ENCODE measurements around the gene PCBP1.
"Not testable (repeated sequence)": the region's sequence is repeated elsewhere in the genome, so short reads cannot be mapped to it uniquely, and the experiment has no call there.

PCBP1 gene

GRCh38 chr2:70098032-70098431, 10.8 kb downstream of the PCBP1 start:
- DNase-seq (ENCODE audit: low spot score) = no peak

DNA sequence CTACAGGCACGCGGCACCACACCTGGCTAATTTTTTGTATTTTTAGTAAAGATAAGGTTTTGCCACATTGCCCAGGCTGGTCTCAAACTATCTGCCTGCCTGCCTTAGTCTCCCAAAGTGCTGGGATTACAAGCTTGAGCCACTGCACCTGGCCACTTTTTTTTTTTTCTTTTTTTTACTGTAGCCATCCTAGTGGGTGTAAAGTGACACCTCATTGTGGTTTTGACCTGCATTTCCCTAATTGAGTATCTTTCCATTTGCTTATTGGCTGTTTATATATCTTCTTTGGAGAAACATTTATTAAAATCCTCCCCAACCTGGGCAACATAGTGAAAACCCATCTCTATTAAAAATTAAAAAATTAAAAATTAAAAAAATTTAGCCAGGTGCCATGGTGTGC, 12.0 kb downstream of the PCBP1 start:
- DNase-seq (ENCODE audit: low spot score) = no peak

- DNase-seq (ENCODE audit: low spot score) = no peak
Observed at GRCh38 chr2:70101174-70101573, 13.9 kb downstream of the PCBP1 start.

DNA sequence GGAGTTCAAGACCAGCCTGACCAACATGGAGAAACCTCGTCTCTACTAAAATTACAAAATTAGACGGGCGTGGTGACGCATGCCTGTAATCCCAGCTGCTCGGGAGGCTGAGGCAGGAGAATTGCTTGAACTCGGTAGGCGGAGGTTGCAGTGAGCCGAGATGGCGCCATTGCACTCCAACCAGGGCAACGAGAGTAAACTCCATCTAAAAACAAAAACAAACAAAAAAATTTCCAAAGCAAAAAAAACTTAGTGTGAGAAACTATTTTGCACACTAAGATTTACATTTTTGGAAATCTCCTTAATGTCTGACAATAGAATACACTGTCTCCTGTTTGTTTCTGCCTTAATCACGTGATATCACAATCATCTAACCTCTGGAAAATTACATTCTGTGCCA, 14.4 kb downstream of the PCBP1 start:
- not testable (repeated sequence) for DNase-seq (ENCODE audit: low spot score)

- DNase-seq (ENCODE audit: low spot score) = not testable (repeated sequence)
Observed at GRCh38 chr2:70102323-70102905, 15.1 kb downstream of the PCBP1 start.

- DNase-seq (ENCODE audit: low spot score) = no peak
Observed at GRCh38 chr2:70103531-70104061, 16.3 kb downstream of the PCBP1 start.

DNA sequence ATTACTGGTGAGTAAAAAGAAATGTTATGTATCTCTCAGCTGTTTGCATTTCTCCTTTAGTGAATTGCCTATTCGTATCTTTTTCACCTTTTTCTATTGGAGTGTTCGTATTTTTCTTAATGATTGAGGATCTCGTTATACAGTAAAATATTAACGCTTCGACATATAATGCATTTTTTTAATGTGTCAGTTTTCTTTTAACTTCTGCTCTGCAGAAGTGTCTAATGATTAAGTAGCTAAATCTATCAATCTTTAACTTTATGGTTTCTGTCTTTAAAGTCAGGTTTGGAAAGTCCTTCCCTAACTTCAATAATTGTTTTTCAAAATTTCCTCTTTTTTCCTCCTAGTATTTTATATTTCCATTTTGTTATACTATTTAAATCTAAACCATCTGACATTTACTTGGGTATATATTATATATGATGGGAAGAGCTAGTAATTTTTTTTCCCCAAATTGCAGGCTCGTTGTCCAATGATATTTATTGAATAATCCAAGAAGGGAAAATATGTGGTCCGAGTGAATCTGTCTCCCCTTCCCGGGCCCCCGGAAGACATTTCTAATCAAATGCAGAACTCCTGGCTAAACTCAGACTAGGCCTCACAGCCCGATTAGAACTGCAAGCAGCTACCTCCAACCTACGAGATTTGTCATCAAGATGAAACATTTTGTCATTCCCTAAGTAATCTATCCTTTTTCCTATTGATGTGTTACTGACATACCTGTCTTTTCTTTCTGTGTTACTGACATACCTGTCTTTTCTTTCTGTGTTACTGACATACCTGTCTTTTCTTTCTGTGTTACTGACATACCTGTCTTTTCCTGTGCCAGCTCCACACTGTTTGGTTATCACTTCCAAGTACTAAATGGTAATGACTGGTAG, 17.2 kb downstream of the PCBP1 start:
- DNase-seq (ENCODE audit: low spot score) = peak; percentile 88

DNA sequence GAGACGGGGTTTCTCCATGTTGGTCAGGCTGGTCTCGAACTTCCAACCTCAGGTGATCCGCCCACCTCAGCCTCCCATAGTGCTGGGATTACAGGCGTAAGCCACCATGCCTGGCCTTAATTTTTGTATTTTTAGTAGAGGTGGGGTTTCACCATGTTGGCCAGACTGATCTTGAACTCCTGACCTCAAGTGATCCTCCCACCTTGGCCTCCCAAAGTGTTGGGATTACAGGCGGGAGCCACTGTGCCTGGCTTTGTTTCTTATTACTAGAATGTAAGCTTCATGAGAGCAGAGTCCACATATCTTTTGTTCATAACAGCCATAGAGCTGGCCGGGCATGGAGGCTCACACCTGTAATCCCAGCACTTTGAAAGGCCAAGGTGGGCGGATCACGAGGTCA, 18.9 kb downstream of the PCBP1 start:
- not testable (repeated sequence) for DNase-seq (ENCODE audit: low spot score)

GRCh38 chr2:70110397-70110796, 23.1 kb downstream of the PCBP1 start:
- DNase-seq (ENCODE audit: low spot score) = not testable (repeated sequence)

DNA sequence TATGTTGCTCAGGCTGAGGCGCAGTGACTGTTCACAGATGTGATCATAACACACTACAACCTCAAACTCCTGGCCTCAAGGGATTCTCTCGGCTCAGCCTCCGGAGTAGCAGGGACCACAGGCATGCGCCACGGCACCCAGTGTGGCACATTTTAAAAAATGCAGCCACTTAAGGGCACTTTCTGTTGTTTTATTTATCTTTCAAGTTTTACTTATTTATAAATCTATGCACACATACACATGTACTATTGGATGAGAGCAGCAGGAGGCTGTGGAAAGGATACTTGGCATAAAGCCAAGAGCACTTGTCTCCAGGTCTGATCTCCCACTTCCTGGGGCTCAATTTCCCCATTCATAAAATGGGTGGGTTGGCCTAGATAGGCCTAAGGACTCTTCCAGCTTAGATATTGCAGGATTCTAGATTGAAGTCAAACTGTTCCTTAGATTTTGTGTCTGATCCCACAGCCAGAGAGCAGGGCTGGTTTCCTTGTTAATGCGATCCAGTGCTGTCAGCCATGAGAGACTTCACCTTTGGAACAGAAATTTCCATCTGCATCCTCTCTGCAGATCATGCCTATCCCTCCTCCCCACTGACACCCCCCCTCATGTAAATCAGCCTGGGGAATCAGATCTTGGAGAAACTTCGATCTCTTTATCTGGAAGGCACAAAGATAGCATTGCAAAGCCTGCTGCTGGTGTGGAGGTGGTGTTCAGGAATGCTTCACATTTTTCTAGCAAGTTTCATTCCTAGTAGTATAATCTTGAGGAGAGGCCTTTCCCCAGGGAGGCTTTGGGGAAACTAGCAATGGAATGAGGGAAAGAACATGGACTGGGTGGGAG, 24.7 kb downstream of the PCBP1 start:
- DNase-seq (ENCODE audit: low spot score) = no peak

GRCh38 chr2:70113359-70114070, 26.2 kb downstream of the PCBP1 start:
- DNase-seq (ENCODE audit: low spot score) = no peak

DNA sequence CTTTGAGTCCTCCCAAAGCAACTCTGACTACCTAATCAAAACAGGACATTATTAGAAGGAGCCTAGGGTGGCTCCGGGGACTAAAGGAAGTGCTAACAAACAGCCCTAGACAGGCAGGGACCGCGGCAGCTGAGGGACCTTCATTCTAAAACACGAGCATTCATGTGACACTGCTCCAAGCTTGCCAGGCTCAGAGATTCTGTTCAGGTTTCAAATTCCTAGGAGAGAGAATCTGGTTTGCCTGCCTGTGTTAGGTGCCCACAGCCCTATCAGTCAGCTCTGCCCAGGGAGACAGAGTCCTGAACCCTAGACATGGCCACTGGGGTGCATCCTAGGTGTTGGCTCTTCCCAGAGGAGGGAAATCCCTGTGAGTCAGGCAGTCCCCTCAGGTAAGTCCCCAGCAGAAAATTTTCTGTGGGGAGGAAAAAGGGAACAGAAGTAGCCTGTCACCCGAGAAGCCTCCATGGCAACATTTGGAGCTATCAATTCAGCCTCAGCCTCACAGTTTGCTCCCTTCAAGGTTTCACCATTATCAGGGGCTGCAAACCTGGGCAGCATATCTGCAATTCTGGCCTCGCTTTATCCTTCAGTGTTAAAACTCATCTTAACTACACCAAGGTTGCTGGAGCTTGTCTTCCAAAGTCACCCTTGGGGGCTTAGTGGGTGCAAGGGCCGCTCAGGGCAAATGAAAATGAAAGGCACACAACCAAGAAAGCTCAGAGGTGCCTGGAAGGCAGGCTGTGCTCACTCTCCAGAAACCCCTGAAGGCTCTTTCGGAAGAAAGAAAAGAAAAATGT, 28.6 kb downstream of the PCBP1 start:
- DNase-seq (ENCODE audit: low spot score) = no peak

DNA sequence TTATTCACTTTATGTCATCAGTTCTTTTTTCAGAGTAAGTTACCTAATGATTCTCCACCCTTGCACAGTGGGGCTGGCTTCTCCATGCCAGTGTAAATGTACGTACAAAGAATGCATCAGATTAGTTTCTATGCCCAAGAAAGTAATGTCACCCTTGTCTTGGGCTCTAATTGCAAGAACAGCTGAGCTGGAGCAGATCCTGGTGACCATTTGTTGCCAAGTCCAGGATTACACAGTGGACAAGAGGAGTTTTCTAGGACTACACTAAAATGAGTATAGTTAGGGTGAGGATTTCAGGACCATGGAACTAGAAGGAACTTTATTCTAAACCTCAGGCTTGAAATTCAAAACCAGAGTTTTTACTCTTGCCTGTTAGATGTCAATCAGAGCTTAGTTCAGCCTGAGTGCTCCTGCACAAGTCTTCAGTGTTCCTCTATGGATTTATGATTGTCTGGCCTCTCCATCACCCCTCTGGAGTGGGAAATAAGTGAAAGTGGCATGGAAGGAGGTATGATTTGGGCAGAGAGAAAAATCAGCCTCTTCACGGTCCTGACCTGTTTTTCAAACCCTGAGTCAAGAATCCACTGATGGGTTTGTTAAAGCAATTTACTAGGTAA, 29.8 kb downstream of the PCBP1 start:
- DNase-seq (ENCODE audit: low spot score) = no peak

GRCh38 chr2:70118798-70119454, 31.6 kb downstream of the PCBP1 start:
- no peak for DNase-seq (ENCODE audit: low spot score)

GRCh38 chr2:70121627-70122372, 34.5 kb downstream of the PCBP1 start:
- DNase-seq (ENCODE audit: low spot score) = no peak

DNA sequence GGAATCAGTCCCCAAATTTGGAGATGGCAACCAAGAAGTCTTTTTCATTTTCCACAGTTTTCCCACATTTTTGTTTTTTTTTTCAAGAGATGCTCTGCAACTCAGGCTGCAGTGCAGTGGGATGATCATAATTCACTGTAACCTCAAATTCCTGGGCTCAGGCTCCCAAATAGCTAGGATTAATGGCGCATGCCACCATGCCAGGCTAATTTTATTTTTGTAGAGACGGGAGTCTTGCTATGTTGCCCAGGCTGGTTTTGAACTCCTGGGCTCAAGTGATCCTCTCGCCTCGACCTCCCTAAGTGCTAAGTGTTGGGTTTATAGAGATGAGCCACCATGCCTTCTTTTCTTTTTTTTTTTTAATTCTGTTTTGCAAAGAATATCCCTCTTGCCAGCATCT, 35.2 kb downstream of the PCBP1 start:
- DNase-seq (ENCODE audit: low spot score) = no peak

- DNase-seq (ENCODE audit: low spot score) = peak; percentile 85
Observed at GRCh38 chr2:70123051-70123828, 36.0 kb downstream of the PCBP1 start.

DNA sequence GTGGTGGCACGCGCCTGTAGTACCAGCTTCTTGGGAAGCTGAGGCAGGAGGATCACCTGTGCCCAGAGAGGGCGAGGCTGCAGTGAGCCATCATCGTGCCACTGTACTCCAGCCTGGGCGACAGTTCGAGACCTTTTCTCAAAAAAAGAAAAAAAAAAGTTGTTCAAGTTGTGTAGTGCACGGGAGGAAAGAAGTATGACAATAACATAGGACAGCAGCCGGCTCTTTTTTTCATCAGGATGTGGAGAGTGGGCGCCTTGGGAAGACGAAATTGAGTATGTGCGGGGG, 36.5 kb downstream of the PCBP1 start:
- no peak for DNase-seq (ENCODE audit: low spot score)
